Ovary (tissue), 3 donors: Measurements from ENCODE around the gene ALPI.

ENCODE experiments used
- EP300 ChIP-seq: sonication (generic); formaldehyde crosslinking; IDR thresholded peaks from one replicate; pipeline ENCODE4 v1.6.1; 2017; ENCODE audit warnings: antibody characterized with exemption
- POLR2A ChIP-seq: fragments of 450-650 bp; IDR thresholded peaks from one replicate; pipeline ENCODE4 v1.6.1; 2017; ENCODE audit warnings: antibody characterized with exemption, mild to moderate bottlenecking, moderate library complexity
- TF ChIP-seq, protein P1 (sequence below), 3 donors: fragments of 450-650 bp in 2 of 3; fragments of 200-600 bp in 1 of 3; IDR thresholded peaks; one replicate each; pipeline versions ENCODE4 v1.5.1 to v1.8.0; 2016 to 2022; ENCODE audit warnings: antibody characterized with exemption in 3 of 3, mild to moderate bottlenecking in 1 of 3
- donor health status: DM: no; HTN: no; CAD: no.

DNA sequence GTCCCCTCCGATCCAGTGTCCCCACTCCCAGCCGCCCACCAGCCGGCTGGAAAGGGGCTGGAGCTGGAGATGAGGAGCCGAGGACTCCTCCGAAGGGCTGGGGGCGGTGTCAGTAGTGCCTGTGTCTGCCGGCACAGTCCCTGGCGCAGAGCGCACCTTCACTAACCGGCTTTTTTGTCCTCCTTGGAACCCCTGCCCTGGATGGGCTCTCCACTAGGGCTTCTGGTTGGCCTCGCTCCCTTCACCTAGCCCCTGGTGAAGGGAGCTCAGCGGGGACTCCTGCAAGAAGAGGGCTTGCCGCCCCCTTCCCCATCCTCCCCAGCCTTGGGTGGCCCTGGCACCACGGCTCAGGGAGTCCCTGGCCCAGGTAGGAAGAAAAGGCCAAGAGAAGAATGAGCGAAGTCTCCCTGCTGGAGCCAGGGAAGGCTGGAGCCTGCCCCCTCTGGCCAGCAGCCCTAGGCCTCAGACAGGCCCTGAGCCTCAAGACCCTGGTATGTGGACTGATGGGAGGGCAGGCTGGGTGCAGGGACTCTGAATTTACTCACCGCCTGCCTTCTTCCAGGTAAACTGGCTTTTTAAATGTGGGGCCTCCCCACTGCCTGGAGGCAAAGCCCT lies 32.3 kb downstream of the ALPI start:
- TF ChIP-seq, protein P1, sequence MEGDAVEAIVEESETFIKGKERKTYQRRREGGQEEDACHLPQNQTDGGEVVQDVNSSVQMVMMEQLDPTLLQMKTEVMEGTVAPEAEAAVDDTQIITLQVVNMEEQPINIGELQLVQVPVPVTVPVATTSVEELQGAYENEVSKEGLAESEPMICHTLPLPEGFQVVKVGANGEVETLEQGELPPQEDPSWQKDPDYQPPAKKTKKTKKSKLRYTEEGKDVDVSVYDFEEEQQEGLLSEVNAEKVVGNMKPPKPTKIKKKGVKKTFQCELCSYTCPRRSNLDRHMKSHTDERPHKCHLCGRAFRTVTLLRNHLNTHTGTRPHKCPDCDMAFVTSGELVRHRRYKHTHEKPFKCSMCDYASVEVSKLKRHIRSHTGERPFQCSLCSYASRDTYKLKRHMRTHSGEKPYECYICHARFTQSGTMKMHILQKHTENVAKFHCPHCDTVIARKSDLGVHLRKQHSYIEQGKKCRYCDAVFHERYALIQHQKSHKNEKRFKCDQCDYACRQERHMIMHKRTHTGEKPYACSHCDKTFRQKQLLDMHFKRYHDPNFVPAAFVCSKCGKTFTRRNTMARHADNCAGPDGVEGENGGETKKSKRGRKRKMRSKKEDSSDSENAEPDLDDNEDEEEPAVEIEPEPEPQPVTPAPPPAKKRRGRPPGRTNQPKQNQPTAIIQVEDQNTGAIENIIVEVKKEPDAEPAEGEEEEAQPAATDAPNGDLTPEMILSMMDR (IDR thresholded peaks at IDR 0.05): no peak
- TF ChIP-seq EP300: no peak
- TF ChIP-seq POLR2A: no peak
